ENCODE data around the gene CACNG8.

CACNG8 gene

DNA sequence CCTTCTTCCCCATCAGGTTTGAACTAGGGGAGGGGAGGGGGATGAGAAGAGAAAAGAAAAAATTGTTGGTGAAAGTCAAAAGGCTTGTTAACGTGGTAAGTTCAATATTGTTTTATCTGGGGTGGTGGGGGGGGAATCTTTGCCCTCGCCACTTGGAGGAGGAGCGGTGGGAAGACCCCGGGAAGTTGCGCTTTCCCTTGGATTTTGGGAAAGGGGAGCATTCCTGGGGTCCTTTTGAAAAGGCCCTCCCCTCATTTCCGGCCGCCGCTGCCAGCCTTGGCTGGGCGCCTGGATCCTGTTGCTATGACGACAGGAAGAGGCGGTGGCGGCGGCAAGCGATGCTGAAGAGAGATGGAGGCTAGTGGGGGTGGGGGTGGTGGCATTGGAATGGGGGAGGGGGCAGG lies 4.6 kb upstream of the CACNG8 start:
- H3K36me3 ChIP-seq (ENCODE audit: control insufficient read depth, insufficient read depth, low read length), result no peaks in the 10 kb centered on the region
- DNase-seq (ENCODE audit: extremely low read depth, insufficient read length), result no peak
- TF ChIP-seq, protein P1, sequence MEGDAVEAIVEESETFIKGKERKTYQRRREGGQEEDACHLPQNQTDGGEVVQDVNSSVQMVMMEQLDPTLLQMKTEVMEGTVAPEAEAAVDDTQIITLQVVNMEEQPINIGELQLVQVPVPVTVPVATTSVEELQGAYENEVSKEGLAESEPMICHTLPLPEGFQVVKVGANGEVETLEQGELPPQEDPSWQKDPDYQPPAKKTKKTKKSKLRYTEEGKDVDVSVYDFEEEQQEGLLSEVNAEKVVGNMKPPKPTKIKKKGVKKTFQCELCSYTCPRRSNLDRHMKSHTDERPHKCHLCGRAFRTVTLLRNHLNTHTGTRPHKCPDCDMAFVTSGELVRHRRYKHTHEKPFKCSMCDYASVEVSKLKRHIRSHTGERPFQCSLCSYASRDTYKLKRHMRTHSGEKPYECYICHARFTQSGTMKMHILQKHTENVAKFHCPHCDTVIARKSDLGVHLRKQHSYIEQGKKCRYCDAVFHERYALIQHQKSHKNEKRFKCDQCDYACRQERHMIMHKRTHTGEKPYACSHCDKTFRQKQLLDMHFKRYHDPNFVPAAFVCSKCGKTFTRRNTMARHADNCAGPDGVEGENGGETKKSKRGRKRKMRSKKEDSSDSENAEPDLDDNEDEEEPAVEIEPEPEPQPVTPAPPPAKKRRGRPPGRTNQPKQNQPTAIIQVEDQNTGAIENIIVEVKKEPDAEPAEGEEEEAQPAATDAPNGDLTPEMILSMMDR (IDR thresholded peaks at IDR 0.05; ENCODE audit: insufficient read depth, low read length, poor library complexity, severe bottlenecking), result no peak
- H3K27me3 ChIP-seq (replicated peaks; ENCODE audit: control insufficient read depth, insufficient read depth, low read length), result no peaks in the 10 kb centered on the region
- H3K4me3 ChIP-seq (replicated peaks; ENCODE audit: low read depth, low read length), result no peak overlapping the region

DNA sequence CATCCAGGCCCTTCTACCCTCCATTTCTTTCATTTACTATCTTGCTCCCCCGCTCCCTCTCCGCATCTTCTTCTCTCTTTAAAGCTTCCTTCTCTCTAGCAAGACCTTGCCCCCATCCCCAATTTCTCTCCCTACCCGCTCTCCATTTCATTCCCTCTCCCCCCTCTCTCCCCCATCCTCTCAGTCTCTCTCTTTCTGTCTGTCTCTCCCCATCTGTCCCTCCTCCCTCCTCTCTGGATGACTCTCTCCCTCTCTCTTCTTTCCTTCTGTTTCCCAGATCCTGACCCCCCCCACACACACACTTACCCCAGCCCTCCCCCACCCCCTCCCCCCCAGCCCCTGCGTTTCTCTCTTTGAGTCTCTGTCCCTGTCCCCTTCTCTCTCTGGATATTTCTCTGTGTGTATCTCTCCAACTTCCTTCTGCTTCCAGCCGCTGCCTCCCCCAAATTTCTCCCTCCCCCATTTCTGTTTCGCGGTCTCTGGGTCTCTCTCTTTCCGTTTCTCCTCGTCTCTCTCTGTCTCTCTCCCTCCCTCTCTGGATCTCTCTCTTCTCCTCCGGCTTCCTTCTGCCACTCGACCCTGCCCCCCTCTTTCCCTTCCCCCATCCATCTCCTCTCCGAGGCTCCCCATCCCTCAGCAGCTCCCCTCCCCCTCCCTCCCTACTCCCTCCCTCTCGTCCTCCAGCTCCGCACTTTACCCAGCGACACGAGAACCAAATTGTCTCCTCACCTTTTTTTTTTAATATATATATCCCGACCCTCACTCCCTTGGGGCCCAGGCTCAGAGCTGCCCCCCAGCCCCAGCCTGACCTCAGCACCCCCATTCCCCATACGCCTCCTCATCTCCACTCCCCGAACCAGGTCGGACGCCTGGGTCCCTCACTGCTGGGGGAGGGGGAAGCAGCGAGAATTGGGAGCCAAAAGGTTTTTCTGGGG lies 3.6 kb upstream of the CACNG8 start:
- H3K4me3 ChIP-seq (replicated peaks; ENCODE audit: low read depth, low read length), result no peak overlapping the region
- TF ChIP-seq, protein P1 (IDR thresholded peaks at IDR 0.05; ENCODE audit: insufficient read depth, low read length, poor library complexity, severe bottlenecking), result no peak
- H3K27me3 ChIP-seq (replicated peaks; ENCODE audit: control insufficient read depth, insufficient read depth, low read length), result no peaks in the 10 kb centered on the region
- H3K36me3 ChIP-seq (ENCODE audit: control insufficient read depth, insufficient read depth, low read length), result no peaks in the 10 kb centered on the region
- no peak for DNase-seq (ENCODE audit: extremely low read depth, insufficient read length)

DNA sequence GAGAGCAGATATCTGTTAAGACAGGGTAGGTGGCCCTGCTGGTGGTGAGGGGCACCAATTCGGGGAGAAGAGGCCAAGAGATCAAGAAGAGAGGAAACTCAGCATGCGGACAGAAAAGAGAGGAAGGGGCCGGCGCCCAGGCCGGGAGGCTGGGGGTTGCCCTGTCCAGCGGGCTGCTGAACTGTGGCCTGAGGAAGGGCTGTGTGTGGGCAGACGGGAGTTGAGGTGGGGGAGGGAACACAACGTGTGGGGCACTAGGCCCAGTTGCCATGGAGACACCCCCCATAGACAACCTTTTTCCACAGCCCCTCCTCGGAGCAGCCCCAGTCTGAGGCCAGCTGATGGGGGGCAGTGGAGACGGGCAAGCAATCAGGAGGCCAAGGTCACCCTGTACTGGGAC lies 2.5 kb upstream of the CACNG8 start:
- no peak overlapping the region for H3K4me3 ChIP-seq (replicated peaks; ENCODE audit: low read depth, low read length)
- TF ChIP-seq, protein P1 (IDR thresholded peaks at IDR 0.05; ENCODE audit: insufficient read depth, low read length, poor library complexity, severe bottlenecking), result no peak
- H3K36me3 ChIP-seq (ENCODE audit: control insufficient read depth, insufficient read depth, low read length), result no peaks in the 10 kb centered on the region
- no peaks in the 10 kb centered on the region for H3K27me3 ChIP-seq (replicated peaks; ENCODE audit: control insufficient read depth, insufficient read depth, low read length)
- no peak for DNase-seq (ENCODE audit: extremely low read depth, insufficient read length)

DNA sequence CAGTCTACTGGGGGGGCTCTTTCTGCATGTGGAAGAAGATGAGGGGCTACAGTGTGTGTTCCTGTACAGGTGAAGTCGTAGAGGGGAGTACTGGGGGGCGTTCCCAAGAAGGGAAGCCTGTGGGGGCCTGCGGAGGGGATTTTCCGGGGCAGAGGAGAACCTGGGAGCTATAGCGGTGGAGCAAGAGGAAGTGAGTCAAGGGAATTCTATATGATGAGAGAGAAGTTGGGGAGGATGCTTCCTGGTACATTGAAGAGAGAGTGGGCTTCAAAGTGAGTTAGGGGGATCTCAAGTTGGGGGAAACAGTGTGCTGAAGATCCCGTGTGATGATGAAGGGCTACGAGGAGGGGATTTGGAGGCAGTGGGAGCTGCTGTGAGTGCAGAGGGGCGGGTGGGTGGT lies 1.9 kb upstream of the CACNG8 start:
- DNase-seq (ENCODE audit: extremely low read depth, insufficient read length), result no peak
- no peak overlapping the region for H3K4me3 ChIP-seq (replicated peaks; ENCODE audit: low read depth, low read length)
- H3K27me3 ChIP-seq (replicated peaks; ENCODE audit: control insufficient read depth, insufficient read depth, low read length), result no peaks in the 10 kb centered on the region
- H3K36me3 ChIP-seq (ENCODE audit: control insufficient read depth, insufficient read depth, low read length), result no peaks in the 10 kb centered on the region
- TF ChIP-seq, protein P1 (IDR thresholded peaks at IDR 0.05; ENCODE audit: insufficient read depth, low read length, poor library complexity, severe bottlenecking), result no peak

DNA sequence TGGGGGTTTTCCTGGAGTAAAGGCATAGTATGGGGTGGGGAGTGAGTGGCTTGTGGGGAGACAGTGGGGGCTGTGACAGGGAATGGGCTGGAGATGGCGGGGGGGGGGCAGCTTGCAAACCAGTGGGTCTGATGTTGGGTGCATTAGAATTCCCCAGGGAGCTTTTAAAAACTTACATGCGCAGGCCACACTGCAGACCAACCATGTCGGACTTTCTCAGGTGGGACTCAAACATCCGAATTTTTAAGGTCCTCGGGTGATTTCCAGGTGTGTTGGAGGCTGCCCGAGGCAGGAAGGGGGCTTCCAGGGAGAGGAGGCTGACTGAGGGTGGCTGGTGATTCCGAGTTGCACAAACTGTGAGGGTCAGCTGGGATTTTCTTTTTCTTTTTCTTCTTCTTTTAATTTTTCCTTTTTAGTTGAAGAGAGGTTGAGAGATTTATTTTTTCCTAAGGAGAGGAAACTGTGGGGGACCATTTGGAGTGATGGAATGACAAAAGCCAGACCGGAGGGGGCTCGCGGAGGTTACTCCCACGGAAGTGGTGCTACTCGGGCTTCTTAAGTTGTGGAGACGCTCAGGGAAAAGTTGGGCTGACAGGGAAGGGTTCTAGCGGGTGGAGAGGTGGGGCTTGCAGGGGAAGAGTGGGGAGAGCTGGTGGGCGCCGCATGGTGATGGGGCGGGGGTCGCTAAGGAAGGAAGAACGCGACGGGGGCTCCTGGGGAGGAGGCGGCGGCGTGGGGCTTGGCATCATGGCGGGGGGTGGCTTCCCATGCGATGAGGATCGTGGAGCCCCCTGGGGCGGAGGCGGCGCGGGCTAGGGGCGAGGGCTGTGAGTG lies 997 bp upstream of the CACNG8 start:
- DNase-seq (ENCODE audit: extremely low read depth, insufficient read length), result no peak
- Histone ChIP-seq H3K36me3 (ENCODE audit: control insufficient read depth, insufficient read depth, low read length) (no peaks in the 10 kb centered on the region), H3K4me3 (replicated peaks; ENCODE audit: low read depth, low read length) (no peak overlapping the region), H3K27me3 (replicated peaks; ENCODE audit: control insufficient read depth, insufficient read depth, low read length) (no peaks in the 10 kb centered on the region)
- TF ChIP-seq, protein P1 (IDR thresholded peaks at IDR 0.05; ENCODE audit: insufficient read depth, low read length, poor library complexity, severe bottlenecking), result no peak
